PC-9 (cell line): ENCODE data around the gene SLC25A45. TPM values are rescaled to one million over a fixed set of nuclear protein-coding genes. Genes with fewer than 3 reads are reported as not detected.

ENCODE experiments used
- BruUV-seq: library from RNA; stranded (reverse); fragments of 400-500 nt; replicated peaks from 2 replicates; lab custom pipeline; 2021; lab: Mats Ljungman, UMichigan
- CTCF ChIA-PET: fragments of 300-600 bp; sonication (Branson Sonifier 250); formaldehyde crosslinking; loops from one replicate; lab custom pipeline; 2022; ENCODE audit warnings: antibody characterized with exemption; lab: Charles Lee
- POLR2A ChIA-PET: fragments of 300-600 bp; sonication (Branson Sonifier 250); formaldehyde crosslinking; loops from one replicate; lab custom pipeline; 2022; ENCODE audit warnings: antibody characterized with exemption; ENCODE audit not compliant: unreplicated experiment; lab: Charles Lee
- DNase-seq, 2 experiments: peaks; one replicate each; pipeline versions ENCODE4 v3.0.0 to v3.0.0-alpha.2; 2015 to 2022; ENCODE audit warnings: mixed read lengths in 1 of 2
- H2AFZ ChIP-seq: fragments of 200-600 bp; sonication (generic); 2 replicates; pipeline ENCODE4 v1.8.1; 2017; ENCODE audit warnings: antibody characterized with exemption
- H3F3A ChIP-seq: fragments of 200-600 bp; sonication (generic); 2 replicates; pipeline ENCODE4 v1.8.1; 2017; ENCODE audit warnings: antibody characterized with exemption, mild to moderate bottlenecking, low read depth; ENCODE audit not compliant: insufficient read depth
- H3K27ac ChIP-seq: fragments of 200-600 bp; sonication (generic); 2 replicates; pipeline ENCODE4 v1.6.1; 2016; ENCODE audit warnings: mixed run types
- H3K27me3 ChIP-seq: fragments of 200-600 bp; sonication (generic); 2 replicates; pipeline ENCODE4 v1.6.1; 2016; ENCODE audit warnings: low read depth, mixed run types; ENCODE audit not compliant: insufficient read depth
- H3K36me3 ChIP-seq: fragments of 200-600 bp; sonication (generic); 2 replicates; pipeline ENCODE4 v1.6.1; 2016; ENCODE audit warnings: low read depth, mixed run types
- H3K4me1 ChIP-seq: fragments of 200-600 bp; sonication (generic); replicated peaks from 2 replicates; pipeline ENCODE4 v1.6.1; 2016; ENCODE audit warnings: mixed run types; ENCODE audit not compliant: insufficient read depth
- H3K4me2 ChIP-seq: fragments of 200-600 bp; sonication (generic); 2 replicates; pipeline ENCODE4 v1.6.1; 2017; ENCODE audit warnings: mixed run types
- H3K4me3 ChIP-seq: fragments of 200-600 bp; sonication (generic); 2 replicates; pipeline ENCODE4 v1.6.1; 2016; ENCODE audit warnings: mixed run types
- H3K79me2 ChIP-seq: fragments of 200-600 bp; sonication (generic); 2 replicates; pipeline ENCODE4 v1.6.1; 2017; ENCODE audit warnings: low read depth, mixed run types
- H3K9me2 ChIP-seq: fragments of 200-600 bp; sonication (generic); 2 replicates; pipeline ENCODE4 v1.8.1; 2017; ENCODE audit warnings: mild to moderate bottlenecking; ENCODE audit not compliant: insufficient read depth
- H3K9me3 ChIP-seq: fragments of 200-600 bp; sonication (generic); 2 replicates; pipeline ENCODE4 v1.8.1; 2016; ENCODE audit warnings: low read depth; ENCODE audit not compliant: insufficient read depth
- H4K20me1 ChIP-seq: fragments of 200-600 bp; sonication (generic); 2 replicates; pipeline ENCODE4 v1.8.1; 2017; ENCODE audit not compliant: insufficient read depth
- CTCF ChIP-seq: fragments of 200-600 bp; sonication (generic); conservative IDR thresholded peaks from 2 replicates; pipeline ENCODE4 v1.6.1; 2017; ENCODE audit warnings: mixed run types, antibody characterized with exemption, mild to moderate bottlenecking, moderate library complexity
- EZH2 ChIP-seq: fragments of 200-600 bp; sonication (generic); IDR thresholded peaks from 2 replicates; pipeline ENCODE4 v1.8.0; 2017; ENCODE audit warnings: antibody characterized with exemption, low read depth
- intact Hi-C: fragments of 100-400 bp; cut with micrococcal nuclease; formaldehyde crosslinking; loops from one replicate; pipeline ENCODE4 v1.10.0; 2022; ENCODE audit not compliant: unreplicated experiment
- total RNA-seq: library from RNA; stranded (reverse); gene quantifications from 2 replicates; pipeline ENCODE4 v1.2.3, GENCODE V29; 2021

Gene SLC25A45
- total RNA-seq, 1 experiment from 2014 or later: 9.8 TPM

DNA sequence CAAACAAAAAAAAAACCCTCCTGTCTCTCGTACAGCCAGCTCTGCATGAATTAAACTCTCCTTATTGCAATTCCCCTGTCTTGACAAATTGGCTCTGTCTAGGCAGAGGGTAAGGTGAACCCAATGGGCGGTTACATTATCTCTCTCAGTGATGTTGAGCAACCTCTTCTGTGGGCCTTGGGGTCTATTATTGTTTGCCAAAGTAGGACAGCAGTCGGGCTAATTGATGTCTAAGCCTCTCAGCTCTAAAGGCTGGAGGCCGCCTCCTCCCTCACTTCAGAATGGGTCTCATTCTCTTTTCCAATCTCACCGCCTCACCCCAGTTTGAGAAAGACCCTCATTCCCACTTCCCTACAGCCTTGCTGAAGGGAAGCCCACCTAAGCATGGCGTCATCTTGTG, 1.3 kb upstream of the SLC25A45 start:
- peaks cover 54% of the 10 kb centered on the region for H3F3A ChIP-seq
- H3K27me3 ChIP-seq: no peaks in the 10 kb centered on the region
- no TSS peak for BruUV-seq
- POLR2A ChIA-PET: no interaction called here
- no peaks in the 10 kb centered on the region for H4K20me1 ChIP-seq
- TF ChIP-seq EZH2 (no peak), CTCF (no peak)
- no peaks in the 10 kb centered on the region for H3K9me2 ChIP-seq
- H2AFZ ChIP-seq: no peak overlapping the region
- no peaks in the 10 kb centered on the region for H3K36me3 ChIP-seq
- peak overlapping the region; percentile 93 for H3K27ac ChIP-seq
- DNase-seq: no peak
- CTCF ChIA-PET: no interaction called here
- H3K4me1 ChIP-seq: peaks cover 71% of the 10 kb centered on the region
- H3K79me2 ChIP-seq: peaks cover 19% of the 10 kb centered on the region; the same call in 1 of the 2 replicates
- no peaks in the 10 kb centered on the region for H3K9me3 ChIP-seq
- H3K4me3 ChIP-seq: no peak overlapping the region
- intact Hi-C loops: loop anchor here (2.0 kb wide), 1 partner anchor 187 kb away; the partner anchor contains the start of gene ZNRD2
- peak overlapping the region; percentile 83 for H3K4me2 ChIP-seq

DNA sequence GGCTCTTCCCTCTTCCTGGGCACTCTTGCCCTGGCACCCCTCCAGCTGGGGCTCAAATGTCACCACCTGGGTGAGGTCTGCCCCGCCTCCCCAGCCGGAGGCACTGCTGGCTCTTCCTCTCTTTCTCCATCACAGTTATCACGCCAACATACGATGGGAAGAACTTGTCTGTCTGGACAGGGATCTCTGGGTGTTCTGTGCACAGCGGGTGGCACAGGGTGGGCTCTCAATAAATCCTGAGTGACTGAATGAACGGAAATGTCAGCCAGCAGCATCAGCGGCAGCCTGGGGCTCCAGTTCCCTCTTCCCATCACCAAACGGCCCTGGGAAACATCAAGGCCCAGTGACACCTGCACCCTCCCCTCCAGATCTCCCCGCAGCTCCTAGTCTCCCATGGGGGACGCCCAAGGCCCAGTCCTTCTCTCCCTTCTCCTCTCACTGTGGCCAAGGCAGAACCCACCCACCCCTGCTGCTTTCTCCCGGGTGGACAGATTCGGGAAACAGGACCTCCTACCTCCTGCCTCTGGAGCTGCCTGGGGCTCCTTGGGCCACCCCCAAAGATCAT, 440 bp upstream of the SLC25A45 start:
- Histone ChIP-seq H3K9me3 (no peaks in the 10 kb centered on the region), H3K27me3 (no peaks in the 10 kb centered on the region), H4K20me1 (no peaks in the 10 kb centered on the region), H3K36me3 (no peaks in the 10 kb centered on the region), H3K4me2 (peak overlapping the region; percentile 83), H3K27ac (peak overlapping the region; percentile 93), H3K79me2 (peaks cover 19% of the 10 kb centered on the region; the same call in 1 of the 2 replicates), H3K9me2 (no peaks in the 10 kb centered on the region), H3K4me1 (peaks cover 70% of the 10 kb centered on the region), H2AFZ (no peak overlapping the region), H3F3A (peaks cover 55% of the 10 kb centered on the region), H3K4me3 (peak overlapping the region; percentile 48; the same call in 1 of the 2 replicates)
- DNase-seq: peak; percentile 90 to 97
- intact Hi-C loops: loop anchor here (1.0 to 2.0 kb wide), 4 partner anchors 39 to 188 kb away; partner anchors contain the start of genes NEAT1 and ZNRD2
- TSS peak; percentile 66 for BruUV-seq
- ChIA-PET POLR2A (interaction anchor here (0.5 to 1.2 kb wide), 3 partner anchors 25 to 111 kb away, joined by 6 to 18 read pairs (median 9); no protein-coding TSS in a partner anchor), CTCF (interaction anchor here (0.6 kb wide), 2 partner anchors 255 to 270 kb away, joined by 3 read pairs; no protein-coding TSS in a partner anchor)
- TF ChIP-seq CTCF: no peak
- TF ChIP-seq EZH2: no peak

DNA sequence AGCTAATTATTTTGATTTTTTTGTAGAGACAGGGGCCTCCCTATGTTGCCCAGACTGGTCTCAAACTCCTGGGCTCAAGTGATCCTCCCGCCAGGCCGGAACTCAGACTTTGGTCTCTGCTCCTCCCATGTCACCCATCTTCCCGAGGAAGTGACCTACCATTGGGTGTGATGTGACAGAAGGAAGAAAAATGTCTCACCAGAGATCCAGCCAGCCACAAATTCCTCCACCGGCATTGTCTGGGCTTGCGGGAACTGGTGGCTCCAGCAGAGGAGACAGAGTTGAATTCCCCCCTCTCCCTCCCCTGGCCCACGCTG, 772 bp downstream of the SLC25A45 start:
- Histone ChIP-seq H3K27ac (peak overlapping the region; percentile 93), H3K4me2 (peak overlapping the region; percentile 83), H3K4me3 (peak overlapping the region; percentile 48; the same call in 1 of the 2 replicates), H3K9me2 (no peaks in the 10 kb centered on the region), H3K4me1 (peaks cover 60% of the 10 kb centered on the region), H3K36me3 (no peaks in the 10 kb centered on the region), H3F3A (peaks cover 64% of the 10 kb centered on the region), H3K9me3 (no peaks in the 10 kb centered on the region), H4K20me1 (no peaks in the 10 kb centered on the region), H3K27me3 (no peaks in the 10 kb centered on the region), H3K79me2 (peaks cover 7% of the 10 kb centered on the region; the same call in 1 of the 2 replicates), H2AFZ (0 out of 2 replicates have a peak overlapping the region, but pooled peaks have one; percentile 62)
- peak in 1 of 2 experiments; percentile 89 for DNase-seq
- TF ChIP-seq CTCF (no peak), EZH2 (no peak)
- intact Hi-C loops: loop anchor here (1.0 to 2.0 kb wide), 4 partner anchors 41 to 189 kb away; partner anchors contain the start of genes NEAT1 and ZNRD2
- ChIA-PET CTCF (interaction anchor here (0.5 to 1.0 kb wide), 7 partner anchors 23 to 606 kb away, joined by 4 to 21 read pairs (median 5); no protein-coding TSS in a partner anchor), POLR2A (interaction anchor here (0.6 to 1.2 kb wide), 9 partner anchors 37 to 603 kb away, joined by 3 to 43 read pairs (median 4); partner anchors contain the start of genes FAU, MRPL49 and SF1)
- no TSS peak for BruUV-seq
